ENCODE measurements around the gene KLK11. TPM values are rescaled to one million over a fixed set of nuclear protein-coding genes. Genes with fewer than 3 reads are reported as not detected.

KLK11 gene
- total and polyA plus RNA-seq, 2 of the 8 experiments (the other 6 are each of a cell fraction or from before 2014, with no cell fraction given), result 0.45 TPM; not detected in 1

DNA sequence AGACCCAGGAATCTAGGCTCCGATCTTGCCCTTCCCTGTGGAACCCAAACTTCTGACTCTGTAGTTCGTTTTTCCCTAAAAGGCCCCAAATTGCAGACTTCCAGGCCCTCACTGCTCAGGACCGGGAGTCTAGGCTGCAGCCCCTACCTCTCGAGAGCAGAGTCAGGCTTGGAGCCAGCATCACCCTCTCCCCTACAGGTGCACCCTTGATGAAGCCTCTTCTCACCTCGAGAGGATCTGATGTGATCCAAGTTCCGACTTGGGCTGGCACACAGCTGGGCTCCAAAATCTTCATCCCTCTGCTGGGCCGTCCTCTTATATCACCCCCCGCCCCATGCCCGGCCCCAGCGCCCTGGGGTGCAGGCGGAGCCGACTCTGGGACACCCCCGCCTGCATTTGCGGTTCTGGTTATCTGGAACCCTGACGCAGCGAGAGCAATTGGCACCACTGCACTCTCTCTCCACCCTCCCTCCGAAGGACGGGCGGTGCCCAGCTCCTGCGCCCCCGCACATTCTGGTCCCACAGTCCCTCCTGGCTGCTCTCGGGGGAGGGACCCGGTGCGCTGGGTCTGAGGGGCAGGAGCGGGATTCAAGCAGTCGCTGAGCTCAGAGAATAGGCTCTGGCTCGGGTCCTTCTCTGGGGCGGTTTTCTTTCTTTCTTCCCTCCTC is 42.7 kb downstream of the KLK11 start, which contains the start of gene KLK7:
Gene KLK7, minus strand, starts transcription at position 293 of the 668 bp plus-strand sequence. CDS start 1,518 bp downstream, outside the sequence.
- H3K27ac ChIP-seq (ENCODE audit: low read depth, low read length), result no peak within 1 kb of the TSS
- ChIA-PET CTCF (ENCODE audit: partially characterized antibody) (interaction anchor here (0.5 to 0.9 kb wide), 3 partner anchors 9 to 23 kb away, joined by 3 to 4 read pairs (median 3); no protein-coding TSS in a partner anchor), POLR2A (ENCODE audit: partially characterized antibody) (no interaction called here)
- peak in 1 of 2 experiments; percentile 66 for DNase-seq (ENCODE audit: low read depth in 1 of 2, low spot score in 2 of 2)
- H3K56ac ChIP-seq (replicated peaks; ENCODE audit: insufficient read length, low read depth, low read length), result no peak within 1 kb of the TSS
- H3K23me2 ChIP-seq (ENCODE audit: low read depth, low read length), result peaks cover 2% of the 10 kb centered on the region; the same call in 1 of the 2 replicates
- no peak within 1 kb of the TSS for H2AK5ac ChIP-seq (ENCODE audit: low read depth, low read length)
- no peak within 1 kb of the TSS for H2BK120ac ChIP-seq (replicated peaks; ENCODE audit: low read depth, low read length)
- no peak for TF ChIP-seq CEBPB (IDR thresholded peaks at IDR 0.05; ENCODE audit: low read depth, low read length)
- TF ChIP-seq BRCA1 (IDR thresholded peaks at IDR 0.05; ENCODE audit: low read depth, low read length), result no peak
- TF ChIP-seq RFX5 (IDR thresholded peaks at IDR 0.05; ENCODE audit: borderline replicate concordance, low read depth, low read length), result no peak
- TF ChIP-seq POLR2A (IDR thresholded peaks at IDR 0.05; ENCODE audit: control extremely low read depth in 1 of 2, low read depth in 2 of 2, low read length in 2 of 2), result no peak
- TF ChIP-seq SIN3A (conservative IDR thresholded peaks at IDR 0.05 in 1 of 2, IDR thresholded peaks at IDR 0.05 in 1 of 2; ENCODE audit: low read depth in 1 of 2, low read length in 2 of 2), result no peak
- TF ChIP-seq KDM5A (IDR thresholded peaks at IDR 0.05; ENCODE audit: low read length), result no peak
- no peak for TF ChIP-seq CBX5 (IDR thresholded peaks at IDR 0.05; ENCODE audit: low read depth, low read length)
- TF ChIP-seq TAF7 (optimal IDR thresholded peaks at IDR 0.05; ENCODE audit: borderline replicate concordance, low read depth, low read length), result no peak
- no peak for TF ChIP-seq ASH2L (IDR thresholded peaks at IDR 0.05; ENCODE audit: low read length)
- TF ChIP-seq KDM4A (IDR thresholded peaks at IDR 0.05; ENCODE audit: low read depth, low read length, severe bottlenecking), result peak; percentile 57
- no peak for TF ChIP-seq HDAC2 (IDR thresholded peaks at IDR 0.05; ENCODE audit: borderline replicate concordance in 1 of 2, low read depth in 2 of 2, low read length in 2 of 2)
- peak; percentile 64; the same call in 1 of the 2 replicates for TF ChIP-seq EGR1 (IDR thresholded peaks at IDR 0.05; ENCODE audit: borderline replicate concordance, low read depth, low read length)
- no peak within 1 kb of the TSS for H2BK15ac ChIP-seq (ENCODE audit: low read length)
- H3K79me1 ChIP-seq (ENCODE audit: low read depth, low read length), result no peaks in the 10 kb centered on the region
- H3K9me3 ChIP-seq (ENCODE audit: insufficient read depth in 2 of 2, low read depth in 1 of 2, low read length in 1 of 2), result no peaks in the 10 kb centered on the region
- H2AFZ ChIP-seq (ENCODE audit: low read length), result peak within 1 kb of the TSS; percentile 73; the same call in 1 of the 2 replicates
- peaks cover 0 to 20% (median 7%) of the 10 kb centered on the region in 4 experiments; a peak in 5 of 7 replicates for H3K4me1 ChIP-seq (replicated peaks in 1 of 4; ENCODE audit: control insufficient read depth in 3 of 4, insufficient read depth in 4 of 4, low read length in 3 of 4)
- H4K91ac ChIP-seq (replicated peaks; ENCODE audit: insufficient read length, low read length), result no peak within 1 kb of the TSS
- H3K4ac ChIP-seq (replicated peaks; ENCODE audit: insufficient read length, low read depth, low read length), result peak within 1 kb of the TSS; percentile 69
- 40% methylated on average over 22 of the region's 28 CpGs; no CpG with 5 or more reads in 1 of the 2 experiments for WGBS, 2 experiments (ENCODE audit: extremely low coverage in 1 of 2, insufficient coverage in 1 of 2, insufficient read length in 1 of 2, insufficient replicate concordance in 2 of 2, low coverage in 1 of 2, low lambda C conversion rate in 2 of 2, missing lambda C conversion rate in 1 of 2)
- peaks cover 0 to 9% (median 1%) of the 10 kb centered on the region in 4 experiments; a peak in 3 of 7 replicates for H3K27me3 ChIP-seq (replicated peaks in 1 of 4; ENCODE audit: control insufficient read depth in 3 of 4, extremely low read depth in 1 of 4, insufficient read depth in 3 of 4, low read length in 3 of 4)
- H4K8ac ChIP-seq (ENCODE audit: extremely low read depth, insufficient read depth, low read length), result no peak within 1 kb of the TSS
- 0 out of 2 replicates have a peak within 1 kb of the TSS, but pooled peaks have one; percentile 60 for H2BK12ac ChIP-seq (ENCODE audit: low read depth, low read length)
- H3K9ac ChIP-seq (replicated peaks in 1 of 4; ENCODE audit: extremely low read depth in 1 of 4, low read depth in 3 of 4, low read length in 3 of 4), result no peak within 1 kb of the TSS
- no peak within 1 kb of the TSS for H3K14ac ChIP-seq (ENCODE audit: insufficient read length)
- H3K18ac ChIP-seq (ENCODE audit: extremely low read depth, low read length), result no peak within 1 kb of the TSS; the same call in 1 of the 2 replicates
- peak within 1 kb of the TSS in 2 of 4 experiments; percentile 28 to 57; a peak in 5 of 8 replicates for H3K4me3 ChIP-seq (ENCODE audit: extremely low read depth in 1 of 4, insufficient read depth in 2 of 4, low read depth in 3 of 4, low read length in 4 of 4)
- H2BK5ac ChIP-seq (ENCODE audit: low read depth, low read length), result no peak within 1 kb of the TSS
- H3K36me3 ChIP-seq (ENCODE audit: control insufficient read depth in 2 of 4, insufficient read depth in 4 of 4, low read length in 3 of 4), result no peaks in the 10 kb centered on the region; a peak in 2 of 8 replicates
- peak within 1 kb of the TSS; percentile 31 for H4K5ac ChIP-seq (ENCODE audit: insufficient read length, low read depth, low read length)
- FAIRE-seq, result no peak
- no peak within 1 kb of the TSS for H2BK20ac ChIP-seq (ENCODE audit: low read length)
- no peaks in the 10 kb centered on the region for H3K79me2 ChIP-seq (ENCODE audit: control insufficient read depth in 1 of 2, insufficient read depth in 2 of 2, low read length in 2 of 2)
- no peaks in the 10 kb centered on the region for H4K20me1 ChIP-seq (replicated peaks in 1 of 2; ENCODE audit: control insufficient read depth in 1 of 2, insufficient read depth in 2 of 2, low read length in 2 of 2)
- peak within 1 kb of the TSS; percentile 56 to 71 for H3K4me2 ChIP-seq (ENCODE audit: insufficient read depth in 1 of 2, low read depth in 2 of 2, low read length in 2 of 2)
- no peak within 1 kb of the TSS for H3K23ac ChIP-seq (ENCODE audit: insufficient read length)

All from H1 (cell line).